Astrocyte (in vitro differentiated cells and primary cell): Measurements from ENCODE around the gene KCNMB2.

ENCODE experiments used
- EZH2 ChIP-seq: IDR thresholded peaks from 2 replicates; pipeline ENCODE4 v1.6.1; 2012; ENCODE audit warnings: mild to moderate bottlenecking, low read length, inconsistent platforms; ENCODE audit not compliant: insufficient read depth
- TF ChIP-seq, protein P1 (sequence below): IDR thresholded peaks from 2 replicates; pipeline ENCODE4 v1.5.1; 2011; ENCODE audit warnings: low read depth, mild to moderate bottlenecking, inconsistent platforms, low read length, moderate library complexity; ENCODE audit not compliant: insufficient read depth

DNA sequence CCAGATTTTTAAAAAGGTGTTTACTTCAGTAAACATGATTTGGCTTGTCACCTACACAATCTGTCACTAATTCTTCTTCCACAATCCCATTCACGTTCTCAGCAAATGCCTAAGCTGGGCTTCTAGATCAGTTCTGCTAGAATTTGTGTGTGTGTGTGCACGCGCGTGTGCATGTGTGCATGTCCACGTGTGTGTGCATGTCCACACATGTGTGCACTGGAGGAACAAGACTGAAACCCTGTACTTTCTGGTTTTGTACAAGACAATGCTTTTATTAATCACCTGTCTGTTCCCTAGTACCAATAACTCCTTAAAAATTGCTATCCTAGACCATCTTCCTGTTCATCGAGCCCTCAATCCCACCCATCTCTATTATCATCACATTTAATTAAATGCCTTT lies 229.2 kb downstream of the KCNMB2 start:
- TF ChIP-seq, protein P1, sequence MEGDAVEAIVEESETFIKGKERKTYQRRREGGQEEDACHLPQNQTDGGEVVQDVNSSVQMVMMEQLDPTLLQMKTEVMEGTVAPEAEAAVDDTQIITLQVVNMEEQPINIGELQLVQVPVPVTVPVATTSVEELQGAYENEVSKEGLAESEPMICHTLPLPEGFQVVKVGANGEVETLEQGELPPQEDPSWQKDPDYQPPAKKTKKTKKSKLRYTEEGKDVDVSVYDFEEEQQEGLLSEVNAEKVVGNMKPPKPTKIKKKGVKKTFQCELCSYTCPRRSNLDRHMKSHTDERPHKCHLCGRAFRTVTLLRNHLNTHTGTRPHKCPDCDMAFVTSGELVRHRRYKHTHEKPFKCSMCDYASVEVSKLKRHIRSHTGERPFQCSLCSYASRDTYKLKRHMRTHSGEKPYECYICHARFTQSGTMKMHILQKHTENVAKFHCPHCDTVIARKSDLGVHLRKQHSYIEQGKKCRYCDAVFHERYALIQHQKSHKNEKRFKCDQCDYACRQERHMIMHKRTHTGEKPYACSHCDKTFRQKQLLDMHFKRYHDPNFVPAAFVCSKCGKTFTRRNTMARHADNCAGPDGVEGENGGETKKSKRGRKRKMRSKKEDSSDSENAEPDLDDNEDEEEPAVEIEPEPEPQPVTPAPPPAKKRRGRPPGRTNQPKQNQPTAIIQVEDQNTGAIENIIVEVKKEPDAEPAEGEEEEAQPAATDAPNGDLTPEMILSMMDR = no peak
- no peak for TF ChIP-seq EZH2
